IPS-11a (cell line): Measurements from ENCODE around the gene PCGF3.

ENCODE experiments used
- H3K4me3 ChIP-seq: one replicate; pipeline ENCODE4 v1.5.1; 2013; ENCODE audit warnings: low read depth, low read length, control low read depth

PCGF3 gene

DNA sequence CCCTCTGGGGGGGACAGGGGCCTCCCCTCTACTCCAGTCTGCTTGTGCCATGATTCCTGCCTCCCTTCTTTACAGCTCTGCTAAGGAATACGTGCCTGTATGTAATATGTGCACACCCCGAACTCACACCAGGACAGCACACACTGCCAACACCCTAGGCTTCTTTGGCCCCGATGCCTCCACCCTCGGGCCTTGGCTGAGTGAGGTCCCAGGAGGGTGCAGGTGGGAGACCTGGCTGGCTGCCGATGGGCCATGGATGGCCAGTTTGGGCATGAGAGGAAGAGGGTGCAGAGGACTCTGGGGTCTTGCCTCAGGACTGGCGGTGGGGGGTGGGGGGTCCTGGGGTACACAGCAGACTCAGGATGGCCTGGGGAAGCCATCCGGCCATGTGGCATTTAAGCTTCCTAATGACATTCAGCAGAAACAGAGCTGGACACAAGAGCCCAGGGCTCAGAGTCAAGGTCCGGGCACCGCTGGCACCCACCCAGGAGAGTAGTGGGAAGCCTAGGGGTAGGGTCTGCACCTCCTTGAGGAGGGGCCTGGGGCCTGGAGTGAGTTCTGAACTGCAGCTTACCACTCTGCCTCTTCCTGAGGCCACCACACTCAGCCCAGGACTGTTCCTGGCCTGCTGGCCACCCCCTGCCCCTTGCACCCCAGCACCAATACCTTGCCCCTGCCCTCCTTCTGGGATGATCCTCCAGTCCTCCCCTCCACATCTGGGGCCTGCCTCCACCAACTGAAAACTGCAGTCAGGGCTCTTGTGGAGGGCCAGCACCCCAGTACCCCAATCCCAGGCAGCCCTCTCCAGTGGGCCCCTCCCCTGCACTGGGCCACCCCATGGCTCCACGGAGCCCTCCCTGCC, 2.1 kb upstream of the PCGF3 start:
- no peak overlapping the region for H3K4me3 ChIP-seq

DNA sequence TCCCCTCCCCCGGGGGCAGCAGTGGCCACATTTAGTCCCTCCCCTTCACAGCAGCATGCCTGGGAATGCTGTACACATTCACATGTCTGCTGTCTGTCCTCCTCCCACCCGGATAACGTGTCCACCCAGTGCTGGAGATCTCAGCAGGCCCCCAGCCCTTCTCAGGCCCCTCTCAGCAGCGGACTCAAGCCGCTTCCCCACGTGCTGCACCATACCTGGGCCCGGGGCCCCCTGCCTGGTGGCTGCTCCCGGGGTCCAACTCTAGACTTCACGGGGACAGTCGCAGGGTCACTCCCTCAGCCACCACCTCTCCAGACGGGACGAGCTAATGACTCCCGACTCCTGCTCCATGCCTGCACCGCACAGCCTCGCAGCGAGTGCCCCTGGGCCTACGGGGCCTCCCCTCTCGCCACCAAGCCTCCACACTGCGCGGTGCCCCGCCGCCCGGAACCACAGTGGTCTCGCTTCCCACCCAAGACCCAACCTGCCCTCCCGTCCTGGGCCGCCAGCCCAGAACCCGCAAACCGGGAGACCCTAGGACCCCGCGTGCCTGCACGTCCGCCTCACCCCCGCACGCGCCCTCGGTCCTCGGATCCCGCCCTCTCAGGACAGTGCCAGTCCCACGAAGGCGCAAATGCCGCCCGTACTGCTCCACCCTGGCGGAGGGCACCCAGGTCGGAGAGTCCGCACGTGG, 1.3 kb upstream of the PCGF3 start:
- no peak overlapping the region for H3K4me3 ChIP-seq

DNA sequence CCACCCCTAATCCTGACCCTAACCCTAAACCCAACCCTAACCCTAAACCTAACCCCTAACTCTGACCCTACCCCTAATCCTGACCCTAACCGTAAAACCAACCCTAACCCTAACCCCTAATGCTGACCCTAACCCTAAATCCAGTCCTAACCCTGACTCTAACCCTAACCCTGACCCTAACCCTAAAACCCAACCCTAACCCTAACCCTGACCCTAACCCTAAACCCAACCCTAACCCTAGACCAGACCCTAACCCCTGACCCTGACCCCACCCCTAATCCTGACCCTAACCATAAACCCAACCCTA, 708 bp upstream of the PCGF3 start:
- H3K4me3 ChIP-seq: no peak overlapping the region

DNA sequence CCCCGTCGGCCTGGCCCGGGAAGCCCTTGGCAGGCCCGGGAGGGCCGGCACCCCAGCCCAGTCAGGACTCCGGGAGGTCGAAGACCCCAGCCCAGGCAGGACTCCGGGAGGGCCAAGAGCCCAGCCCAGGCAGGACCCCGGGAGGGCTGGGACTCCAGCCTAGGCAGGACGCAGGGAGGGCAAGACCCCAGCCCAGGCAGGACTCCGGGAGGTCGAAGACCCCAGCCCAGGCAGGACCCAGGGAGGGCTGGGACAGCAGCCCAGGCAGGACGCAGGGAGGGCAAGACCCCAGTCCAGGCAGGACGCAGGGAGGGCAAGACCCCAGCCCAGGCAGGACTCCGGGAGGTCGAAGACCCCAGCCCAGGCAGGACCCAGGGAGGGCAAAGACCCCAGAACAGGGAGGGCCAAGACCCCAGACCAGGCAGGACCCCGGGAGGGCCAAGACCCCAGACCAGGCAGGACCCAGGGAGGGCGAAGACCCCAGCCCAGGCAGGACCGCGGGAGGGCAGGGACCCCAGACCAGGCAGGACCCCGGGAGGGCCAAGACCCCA, 526 bp downstream of the PCGF3 start:
- H3K4me3 ChIP-seq: peak overlapping the region; percentile 74

DNA sequence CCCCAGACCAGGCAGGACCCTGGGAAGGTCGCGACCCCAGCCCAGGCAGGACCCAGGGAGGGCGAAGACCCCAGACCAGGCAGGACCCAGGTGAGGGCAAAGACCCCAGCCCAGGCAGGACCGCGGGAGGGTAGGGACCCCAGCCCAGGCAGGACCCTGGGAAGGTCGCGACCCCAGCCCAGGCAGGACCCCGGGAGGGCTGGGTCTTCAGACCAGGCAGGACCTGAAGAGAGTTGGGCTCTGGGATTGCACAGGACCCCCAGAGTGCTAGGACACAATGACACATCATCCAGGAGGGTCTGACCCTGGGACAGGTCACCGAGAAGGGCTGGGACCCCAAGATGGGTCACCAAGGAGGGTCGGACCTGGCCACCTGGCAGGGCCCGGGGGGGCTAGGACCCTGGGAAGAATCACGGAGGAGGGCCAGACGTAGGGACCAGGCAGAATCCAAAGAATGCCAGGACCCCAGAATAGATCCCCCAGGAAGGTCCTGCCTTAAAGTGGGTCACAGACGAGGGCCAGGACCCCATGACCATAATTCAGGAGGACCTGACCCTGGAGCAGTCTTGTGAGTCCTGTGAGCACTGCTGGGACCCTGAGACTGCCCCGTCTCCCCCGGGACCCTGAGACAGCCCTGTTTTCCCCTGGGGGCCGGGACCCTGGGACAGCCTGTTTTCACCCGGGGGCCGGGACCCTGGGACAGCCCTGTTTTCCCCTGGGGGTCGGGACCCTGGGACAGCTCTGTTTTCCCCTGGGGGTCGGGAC, 1.4 kb downstream of the PCGF3 start:
- H3K4me3 ChIP-seq: no peak overlapping the region

DNA sequence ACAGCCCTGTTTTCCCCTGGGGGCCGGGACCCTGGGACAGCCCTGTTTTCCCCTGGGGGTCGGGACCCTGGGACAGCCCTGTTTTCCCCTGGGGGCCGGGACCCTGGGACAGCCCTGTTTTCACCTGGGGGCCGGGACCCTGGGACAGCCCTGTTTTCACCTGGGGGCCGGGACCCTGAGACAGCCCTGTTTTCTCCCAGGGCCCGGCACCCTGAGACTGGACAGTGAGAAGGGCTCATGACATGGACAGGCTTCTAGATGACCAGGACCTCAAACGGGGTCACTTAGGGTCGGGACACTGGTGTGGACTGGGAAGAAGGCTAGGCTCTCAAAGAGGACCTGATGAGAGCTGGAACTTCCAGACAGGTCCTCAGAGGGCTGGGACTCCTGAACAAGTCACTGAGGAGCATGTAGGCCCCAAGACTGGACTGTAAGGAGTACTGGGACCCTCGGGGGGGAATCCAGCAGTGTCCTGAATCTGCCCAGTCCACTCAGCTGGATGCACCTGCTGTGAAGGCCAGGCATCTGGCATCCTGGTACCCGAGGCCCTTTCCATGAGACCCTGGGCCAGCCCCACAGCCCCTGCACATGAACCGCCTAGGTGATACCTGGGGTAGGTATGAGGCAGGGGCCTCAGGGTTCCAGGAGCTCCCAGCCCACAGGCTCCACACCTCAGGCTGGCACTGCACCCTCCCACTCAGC, 2.4 kb downstream of the PCGF3 start:
- no peak overlapping the region for H3K4me3 ChIP-seq

DNA sequence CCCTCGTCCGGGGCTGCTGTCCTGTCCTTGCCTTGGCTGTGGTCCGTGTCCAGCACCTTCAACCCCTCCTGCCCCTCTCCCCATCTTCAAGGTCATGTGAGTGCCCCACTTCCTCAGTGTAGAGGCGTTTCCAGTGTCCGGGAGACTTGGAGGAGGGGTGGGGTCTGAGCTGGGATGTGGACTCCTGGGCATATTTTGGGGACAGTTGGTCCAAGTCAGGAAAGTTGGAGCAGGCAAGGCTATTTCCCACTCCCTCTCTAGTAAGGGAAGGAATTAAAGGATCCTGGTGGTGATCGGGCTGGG, 3.0 kb downstream of the PCGF3 start:
- H3K4me3 ChIP-seq: no peak overlapping the region

DNA sequence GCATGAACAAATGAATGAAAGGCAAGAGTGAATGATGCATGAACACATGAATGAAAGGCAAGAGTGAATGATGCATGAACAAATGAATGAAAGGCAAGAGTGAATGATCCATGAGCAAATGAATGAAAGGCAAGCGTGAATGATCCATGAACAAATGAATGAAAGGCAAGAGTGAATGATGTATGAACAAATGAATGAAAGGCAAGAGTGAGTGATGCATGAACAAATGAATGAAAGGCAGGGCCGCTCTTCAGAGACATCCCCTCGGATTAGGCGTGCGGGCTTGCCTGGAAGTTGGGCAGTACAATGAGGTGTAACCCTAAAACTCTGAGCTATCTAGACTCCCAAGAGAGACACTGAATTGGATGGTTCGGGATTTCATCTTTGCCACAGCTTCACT, 3.7 kb downstream of the PCGF3 start:
- no peak overlapping the region for H3K4me3 ChIP-seq

DNA sequence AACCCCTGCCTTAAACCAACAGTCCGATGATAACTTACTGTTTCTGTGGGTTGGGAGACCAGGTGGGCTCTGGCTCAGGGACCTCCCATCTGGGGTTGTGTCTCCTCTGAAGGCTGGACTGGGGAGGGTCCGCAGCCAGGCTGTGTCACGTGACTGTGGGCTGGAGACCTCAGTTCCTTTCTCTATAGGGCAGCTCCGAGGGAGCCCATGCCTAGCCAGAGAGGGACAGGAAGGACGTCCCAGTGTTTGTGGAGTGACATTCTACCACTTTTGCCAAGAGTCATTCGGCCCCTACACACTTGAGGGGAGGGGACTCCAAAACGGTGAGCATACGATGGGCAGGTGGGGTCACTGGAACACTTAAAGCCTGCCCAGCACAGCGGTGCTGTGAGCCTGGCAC, 4.5 kb downstream of the PCGF3 start:
- H3K4me3 ChIP-seq: no peak overlapping the region

DNA sequence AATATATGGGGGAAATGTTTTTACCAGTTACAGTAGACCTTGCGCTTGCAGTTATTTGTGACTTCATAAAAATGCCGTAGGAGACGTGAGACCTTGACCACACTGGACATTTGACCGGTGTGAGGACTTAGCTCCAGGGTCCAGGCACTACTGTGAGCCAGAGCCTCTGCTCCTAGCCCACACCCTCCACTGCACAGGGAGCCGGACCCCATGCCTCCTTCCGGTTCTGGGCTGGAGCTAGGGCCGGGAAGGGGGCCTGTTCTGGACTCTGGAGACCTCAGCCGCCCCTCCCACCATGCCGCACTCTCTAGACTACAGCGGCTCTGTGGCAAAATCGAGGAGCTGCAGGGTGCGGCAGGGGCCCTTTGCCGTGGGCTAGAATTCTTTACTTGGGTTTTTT, 5.3 kb downstream of the PCGF3 start:
- no peak overlapping the region for H3K4me3 ChIP-seq

DNA sequence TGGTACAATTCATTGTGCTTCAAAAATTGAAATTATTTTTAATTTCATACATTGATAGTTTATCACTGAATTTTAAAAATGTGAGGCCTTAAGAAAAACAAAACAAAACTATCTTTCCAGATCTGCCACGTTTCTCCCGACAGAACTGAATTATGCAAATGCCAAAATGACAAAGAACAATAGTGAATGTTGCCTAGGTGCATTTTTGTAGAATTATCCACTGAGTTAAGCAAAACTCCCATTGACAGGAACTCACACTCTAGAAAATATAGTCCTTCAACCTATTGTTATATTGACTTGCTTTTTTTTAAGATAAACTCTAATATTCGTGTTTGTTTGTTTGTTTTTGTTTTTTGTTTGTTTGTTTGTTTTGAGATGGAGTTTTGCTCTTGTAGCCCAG, 6.5 kb downstream of the PCGF3 start:
- H3K4me3 ChIP-seq: no peak overlapping the region

DNA sequence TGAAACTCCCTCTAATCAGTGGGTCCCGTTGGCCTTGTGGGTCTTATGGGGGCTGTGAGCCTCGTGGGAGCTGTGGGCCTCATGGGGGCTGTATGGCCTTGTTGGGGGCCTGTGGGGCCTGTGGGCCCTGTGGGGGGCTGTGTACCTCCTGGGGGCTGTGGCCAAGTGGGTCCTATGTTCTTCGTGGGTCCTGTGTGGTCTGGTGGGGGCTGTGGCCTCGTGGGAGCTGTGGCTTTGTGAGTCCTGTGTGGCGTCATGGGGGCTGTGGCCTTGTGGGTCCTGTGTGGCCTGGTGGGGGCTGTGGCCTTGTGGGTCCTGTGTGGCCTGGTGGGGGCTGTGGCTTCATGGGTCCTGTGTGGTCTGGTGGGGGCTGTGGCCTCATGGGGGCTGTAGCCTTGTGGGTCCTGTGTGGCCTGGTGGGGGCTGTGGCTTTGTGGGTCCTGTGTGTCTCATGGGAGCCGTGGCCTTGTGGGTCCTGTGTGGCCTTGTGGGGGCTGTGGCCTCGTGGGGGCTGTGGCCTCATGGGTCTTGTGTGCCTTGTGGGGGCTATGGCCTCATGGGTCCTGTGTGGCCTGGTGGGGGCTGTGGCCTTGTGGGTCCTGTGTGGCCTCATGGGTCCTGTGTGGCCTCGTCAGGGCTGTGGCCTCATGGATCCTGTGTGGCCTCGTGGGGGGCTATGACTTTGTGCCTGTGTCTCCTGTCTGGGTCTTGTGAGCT, 7.4 kb downstream of the PCGF3 start:
- no peak overlapping the region for H3K4me3 ChIP-seq

DNA sequence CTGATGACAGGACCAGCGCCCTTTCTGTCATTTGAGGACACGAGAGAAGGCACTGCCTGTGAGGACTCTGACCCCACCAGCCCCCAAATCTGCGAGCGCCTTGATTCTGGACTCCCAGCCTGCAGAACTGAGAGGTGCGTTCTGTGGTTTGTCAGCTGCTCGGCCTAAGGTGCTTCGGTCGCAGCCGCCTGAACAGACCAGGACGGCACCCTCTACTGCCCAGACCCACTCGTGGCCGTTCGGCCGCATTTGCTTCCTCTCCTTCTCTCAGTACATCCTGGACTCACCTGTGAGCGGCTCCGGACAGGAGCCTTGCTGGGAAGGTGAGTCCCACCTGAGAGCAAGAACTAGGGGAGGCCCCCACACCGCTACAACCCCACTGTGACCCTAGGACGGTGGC, 8.5 kb downstream of the PCGF3 start:
- H3K4me3 ChIP-seq: no peak overlapping the region

DNA sequence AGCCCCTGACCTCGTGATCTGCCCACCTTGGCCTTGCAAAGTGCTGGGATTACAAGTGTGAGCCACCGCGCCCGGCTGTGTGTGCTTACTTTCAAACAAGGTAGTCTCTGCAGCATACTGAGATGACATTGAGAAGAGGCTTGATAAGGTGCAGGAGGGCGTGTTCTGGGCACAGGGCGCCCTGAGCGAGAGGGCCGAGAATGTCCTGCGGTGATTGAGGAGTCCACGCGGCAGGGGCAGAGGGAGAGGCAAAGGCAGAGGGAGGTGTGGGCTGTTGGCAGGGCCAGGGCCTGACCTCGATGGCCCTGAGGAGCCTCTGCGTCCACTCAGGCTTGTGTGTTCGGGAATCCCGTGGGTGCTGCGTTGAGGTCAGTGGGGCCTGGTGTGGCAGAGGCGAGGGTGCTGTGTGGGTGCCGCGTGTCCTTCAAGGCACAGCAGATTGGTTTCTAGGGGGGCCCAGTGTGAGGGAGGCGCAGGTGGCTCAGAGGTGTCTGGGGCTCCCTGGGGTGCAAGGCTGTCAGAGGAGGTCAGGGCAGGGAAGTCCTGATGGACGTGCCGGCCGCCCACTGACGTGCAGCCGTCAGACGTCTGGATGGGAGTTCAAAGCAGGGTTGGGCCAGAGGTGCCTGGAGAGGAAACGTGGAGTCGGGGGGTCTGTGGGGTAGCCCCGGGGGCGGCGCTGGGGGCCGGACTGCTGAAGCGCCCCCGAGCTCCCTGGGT, 12.1 kb downstream of the PCGF3 start:
- H3K4me3 ChIP-seq: no peak overlapping the region

DNA sequence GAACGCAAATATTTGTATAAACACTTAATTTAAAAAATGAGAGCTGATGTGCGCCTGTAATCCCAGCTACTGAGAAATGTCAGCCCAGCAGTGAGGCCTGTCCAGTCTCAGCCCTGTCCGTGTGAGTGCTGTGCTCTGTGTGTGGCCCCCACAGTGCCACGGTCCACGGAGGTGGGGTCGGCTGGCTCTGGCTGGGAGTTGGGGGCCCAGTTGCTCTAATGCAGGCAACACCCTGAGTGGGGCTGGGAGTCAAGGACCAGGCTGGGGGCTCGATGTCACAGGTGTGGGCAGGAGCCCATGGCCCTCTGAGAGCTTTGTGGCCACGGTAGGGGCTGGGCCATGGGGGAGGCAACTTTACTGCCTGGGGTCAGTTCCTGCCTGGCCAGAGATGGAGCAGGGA, 12.8 kb downstream of the PCGF3 start:
- H3K4me3 ChIP-seq: no peak overlapping the region

DNA sequence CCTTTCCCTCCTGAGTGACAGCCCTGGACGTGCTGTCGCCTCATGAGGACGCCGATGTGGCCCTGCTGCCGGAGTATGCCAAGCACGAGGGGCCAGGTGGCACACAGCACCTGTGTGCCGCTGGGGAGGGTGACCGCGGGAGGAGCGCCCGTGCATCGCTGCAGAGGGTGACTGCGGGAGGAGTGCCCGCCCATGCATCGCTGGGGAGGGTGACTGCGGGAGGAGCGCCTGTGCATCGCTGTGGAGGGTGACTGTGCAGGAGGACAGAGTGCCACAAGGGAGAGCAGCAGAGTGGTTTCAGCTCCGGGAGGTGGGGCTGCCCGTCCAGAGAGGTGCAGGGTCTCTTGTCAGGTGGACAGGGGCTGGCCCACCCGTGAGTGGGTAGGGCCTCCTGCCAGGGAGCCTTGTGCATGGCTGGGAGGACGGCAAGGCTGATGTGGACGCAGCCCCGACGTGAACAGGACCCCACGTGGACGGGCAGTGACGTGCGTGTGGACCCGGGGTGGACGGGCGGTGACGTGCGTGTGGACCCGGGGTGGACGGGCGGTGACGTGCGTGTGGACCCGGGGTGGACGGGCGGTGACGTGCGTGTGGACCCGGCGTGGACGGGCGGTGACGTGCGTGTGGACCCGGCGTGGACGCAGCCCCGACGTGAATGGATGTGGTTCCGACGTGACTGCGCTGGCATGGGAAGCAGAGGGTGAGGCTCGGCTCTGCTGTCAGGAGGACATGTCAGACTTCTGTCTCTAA, 14.7 kb downstream of the PCGF3 start:
- no peak overlapping the region for H3K4me3 ChIP-seq

DNA sequence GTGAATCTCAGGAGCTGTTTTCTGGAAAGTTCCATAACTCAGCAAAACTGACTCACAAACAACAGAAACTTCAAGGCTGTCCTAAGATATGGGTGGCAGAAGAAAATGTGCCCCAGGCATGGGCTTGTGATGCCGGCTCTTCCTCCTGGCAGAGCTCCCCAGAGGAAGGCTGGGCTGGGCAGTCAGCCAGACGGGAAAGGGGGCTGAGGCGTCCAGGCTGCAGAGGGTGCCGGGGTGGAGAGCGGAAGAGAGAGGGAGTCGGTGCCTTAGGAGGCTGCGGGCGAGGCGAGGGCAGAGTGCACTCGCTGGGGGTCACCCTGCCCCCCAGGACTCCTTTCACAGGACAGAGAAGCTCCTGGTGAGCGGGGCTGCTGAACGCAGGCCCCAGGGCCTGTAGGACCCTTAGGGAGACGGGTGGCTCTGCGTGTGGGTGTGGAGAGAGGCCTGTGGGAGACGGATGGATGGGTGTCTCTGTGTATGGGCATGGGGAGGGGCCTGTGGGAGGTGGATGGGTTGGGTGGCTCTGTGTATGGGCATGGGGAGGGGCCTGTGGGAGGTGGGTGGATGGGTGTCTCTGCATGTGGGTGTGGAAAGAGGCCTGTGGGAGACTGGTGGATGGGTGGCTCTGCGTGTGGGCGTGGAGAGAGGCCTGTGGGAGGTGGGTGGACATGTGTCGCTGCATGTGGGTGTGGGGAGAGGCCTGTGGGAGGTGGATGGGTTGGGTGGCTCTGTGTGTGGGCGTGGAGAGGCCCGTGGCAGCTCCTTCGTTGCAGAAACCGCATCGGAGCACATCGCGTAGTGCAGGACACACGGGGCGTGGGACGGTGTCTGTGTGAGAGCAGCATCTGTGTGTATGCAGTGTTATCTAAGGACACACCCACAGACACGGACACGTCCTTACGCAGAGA, 15.9 kb downstream of the PCGF3 start:
- H3K4me3 ChIP-seq: no peak overlapping the region

DNA sequence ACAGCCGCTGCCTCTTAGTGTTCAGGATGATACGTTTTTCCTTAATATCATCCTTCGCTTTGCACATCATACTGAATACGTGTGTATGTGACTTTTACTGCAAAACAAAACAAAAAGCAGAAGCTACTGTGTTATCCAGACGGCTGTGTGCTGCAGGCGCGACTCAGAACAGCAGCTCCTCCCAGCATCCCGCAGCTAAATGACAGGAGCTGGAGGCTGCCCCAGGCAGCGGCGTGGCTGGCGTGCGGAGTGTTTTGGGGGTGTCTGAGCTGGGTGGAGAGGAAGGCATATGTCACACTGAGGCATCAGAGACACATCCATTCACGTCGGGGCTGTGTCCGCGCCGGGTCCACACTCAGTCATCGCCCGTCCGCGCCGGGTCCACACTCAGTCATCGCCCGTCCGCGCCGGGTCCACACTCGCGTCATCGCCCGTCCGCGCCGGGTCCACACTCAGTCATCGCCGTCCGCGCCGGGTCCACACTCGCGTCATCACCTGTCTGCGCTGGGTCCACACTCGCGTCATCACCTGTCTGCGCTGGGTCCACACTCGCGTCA, 16.6 kb downstream of the PCGF3 start:
- no peak overlapping the region for H3K4me3 ChIP-seq
